PFSK-1 (cell line): ENCODE measurements around the gene ATP11A.

Source experiments
- FOXP2 ChIP-seq: optimal IDR thresholded peaks from 2 replicates; pipeline ENCODE3; 2011; ENCODE audit warnings: borderline replicate concordance, control low read depth, inconsistent platforms; ENCODE audit not compliant: insufficient read depth; ENCODE audit errors: extremely low read length, extremely low read depth
- POLR2AphosphoS5 ChIP-seq: IDR thresholded peaks from 2 replicates; pipeline ENCODE4 v1.6.1; 2012; ENCODE audit warnings: low read depth, mild to moderate bottlenecking, control low read depth, low read length, moderate library complexity
- REST ChIP-seq, 2 experiments: IDR thresholded peaks; 2 replicates each; pipeline versions ENCODE4 v1.6.1 to v1.8.0; 2011 to 2012; ENCODE audit warnings: low read depth in 2 of 2, low read length in 2 of 2, control low read depth in 1 of 2, inconsistent platforms in 1 of 2, mild to moderate bottlenecking in 1 of 2, moderate library complexity in 1 of 2; ENCODE audit not compliant: insufficient read depth in 1 of 2
- SIN3A ChIP-seq: IDR thresholded peaks from 2 replicates; pipeline ENCODE4 v1.6.1; 2012; ENCODE audit warnings: mild to moderate bottlenecking, low read length, moderate library complexity, borderline replicate concordance; ENCODE audit not compliant: insufficient read depth
- TAF1 ChIP-seq: IDR thresholded peaks from 2 replicates; pipeline ENCODE4 v1.6.1; 2012; ENCODE audit warnings: low read length, control low read depth, borderline replicate concordance; ENCODE audit not compliant: insufficient read depth

ATP11A gene

DNA sequence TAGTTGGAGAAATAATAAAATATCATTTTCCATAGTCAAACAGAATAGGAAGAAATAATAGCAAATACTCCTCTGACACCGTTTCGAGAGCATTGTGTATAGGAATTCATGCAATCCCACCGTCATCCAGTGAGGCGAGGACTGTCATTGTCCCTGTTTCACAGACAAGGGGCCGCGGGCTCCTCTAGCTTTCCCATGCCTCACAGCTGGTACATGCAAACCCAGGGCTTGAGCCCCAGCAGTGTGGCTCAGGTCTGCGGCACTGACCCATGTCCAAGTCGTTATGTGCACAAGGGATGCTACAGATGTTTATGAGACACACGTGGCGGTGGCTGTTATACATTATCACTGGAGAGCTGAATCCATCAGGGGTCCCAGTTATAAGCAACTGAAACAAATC lies 18.5 kb upstream of the ATP11A start:
- TF ChIP-seq FOXP2 (no peak), SIN3A (no peak), REST (IDR thresholded peaks at IDR 0.05; ENCODE audit: insufficient read depth in 1 of 2, low read depth in 2 of 2, low read length in 2 of 2) (no peak), TAF1 (no peak), POLR2AphosphoS5 (no peak)

- TF ChIP-seq POLR2AphosphoS5, result no peak
- TF ChIP-seq TAF1, result no peak
- TF ChIP-seq SIN3A, result no peak
- TF ChIP-seq FOXP2, result no peak
- TF ChIP-seq REST (IDR thresholded peaks at IDR 0.05; ENCODE audit: insufficient read depth in 1 of 2, low read depth in 2 of 2, low read length in 2 of 2), result no peak
Measured at GRCh38 chr13:112672651-112673284, 17.1 kb upstream of the ATP11A start.

DNA sequence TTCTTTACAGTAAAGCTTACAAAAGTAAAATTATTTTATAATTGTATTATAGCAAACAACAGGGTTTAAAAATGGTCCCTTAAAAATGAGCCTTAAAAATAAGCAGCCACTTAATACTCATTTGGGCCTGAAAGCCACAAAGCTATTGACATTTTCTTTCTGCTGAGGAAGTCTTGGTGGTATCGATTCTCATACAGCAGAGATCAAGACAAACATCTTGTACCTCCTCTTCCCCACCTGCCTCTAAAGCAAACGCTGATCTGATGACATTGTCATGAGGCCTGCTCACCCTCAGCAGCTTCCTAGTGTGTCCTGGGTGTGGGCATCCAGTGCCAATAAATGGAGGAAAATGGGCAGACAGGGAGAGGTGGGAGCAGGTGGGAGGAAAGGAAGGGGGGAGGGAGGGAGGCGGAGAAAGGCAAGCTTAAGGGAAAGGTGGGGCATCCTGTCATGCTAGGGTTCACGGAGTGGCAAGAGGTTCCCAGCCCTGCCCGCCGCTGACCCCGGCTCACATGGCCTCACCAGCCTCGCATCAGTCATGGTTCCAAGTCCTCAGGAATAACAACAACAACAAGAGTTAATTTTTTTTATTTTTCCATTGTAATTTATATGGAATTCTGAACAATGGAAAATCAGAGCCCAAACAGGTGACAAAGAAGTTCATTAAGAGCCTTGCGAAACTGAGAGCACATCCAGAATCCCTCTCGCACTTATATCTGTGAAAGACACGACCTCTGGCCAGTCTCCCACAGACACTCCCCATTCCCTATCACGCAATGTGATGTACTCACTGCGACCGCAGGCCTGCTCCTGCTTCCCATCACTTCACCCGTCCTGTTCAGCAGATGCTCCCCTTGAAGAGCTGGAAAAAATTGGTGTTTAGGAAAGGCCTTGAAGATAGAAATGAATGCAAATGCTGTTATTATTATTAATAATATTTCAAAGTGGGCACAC lies 15.1 kb upstream of the ATP11A start:
- TF ChIP-seq REST (IDR thresholded peaks at IDR 0.05; ENCODE audit: insufficient read depth in 1 of 2, low read depth in 2 of 2, low read length in 2 of 2), result no peak
- TF ChIP-seq SIN3A, result no peak
- no peak for TF ChIP-seq FOXP2
- TF ChIP-seq POLR2AphosphoS5, result no peak
- no peak for TF ChIP-seq TAF1

DNA sequence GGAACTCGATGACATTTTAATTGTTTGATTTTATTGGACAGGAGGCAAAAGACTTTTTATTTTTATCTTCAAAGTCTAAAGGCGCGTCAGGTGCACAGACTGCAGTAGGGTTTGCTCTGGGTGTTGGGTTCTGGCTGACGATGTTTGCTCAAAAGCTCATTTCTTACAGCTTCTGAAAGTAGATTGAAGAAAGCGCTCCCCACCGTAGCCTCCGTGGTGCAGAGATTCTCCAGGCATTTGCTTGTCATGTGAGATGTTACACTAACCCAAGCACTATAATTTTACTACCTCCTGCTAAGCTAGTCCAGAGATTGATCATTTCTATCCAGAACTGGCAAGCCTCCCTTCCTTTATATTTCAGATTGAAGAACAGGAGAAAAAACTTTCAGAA lies 14.5 kb upstream of the ATP11A start:
- no peak for TF ChIP-seq REST (IDR thresholded peaks at IDR 0.05; ENCODE audit: insufficient read depth in 1 of 2, low read depth in 2 of 2, low read length in 2 of 2)
- no peak for TF ChIP-seq TAF1
- TF ChIP-seq POLR2AphosphoS5, result no peak
- TF ChIP-seq FOXP2, result no peak
- TF ChIP-seq SIN3A, result no peak
